GM10266 (cell line): ENCODE results near the gene TSBP1.

ENCODE experiments used
- DNase-seq: peaks from one replicate; pipeline ENCODE4 v3.0.0; 2012; ENCODE audit errors: extremely low spot score
- TF ChIP-seq, protein P1 (sequence below): IDR thresholded peaks from 2 replicates; pipeline ENCODE4 v1.5.1; 2012; ENCODE audit warnings: mild to moderate bottlenecking, low read depth; ENCODE audit not compliant: control insufficient read depth, insufficient read depth; ENCODE audit errors: missing control alignments

The TSBP1 gene

DNA sequence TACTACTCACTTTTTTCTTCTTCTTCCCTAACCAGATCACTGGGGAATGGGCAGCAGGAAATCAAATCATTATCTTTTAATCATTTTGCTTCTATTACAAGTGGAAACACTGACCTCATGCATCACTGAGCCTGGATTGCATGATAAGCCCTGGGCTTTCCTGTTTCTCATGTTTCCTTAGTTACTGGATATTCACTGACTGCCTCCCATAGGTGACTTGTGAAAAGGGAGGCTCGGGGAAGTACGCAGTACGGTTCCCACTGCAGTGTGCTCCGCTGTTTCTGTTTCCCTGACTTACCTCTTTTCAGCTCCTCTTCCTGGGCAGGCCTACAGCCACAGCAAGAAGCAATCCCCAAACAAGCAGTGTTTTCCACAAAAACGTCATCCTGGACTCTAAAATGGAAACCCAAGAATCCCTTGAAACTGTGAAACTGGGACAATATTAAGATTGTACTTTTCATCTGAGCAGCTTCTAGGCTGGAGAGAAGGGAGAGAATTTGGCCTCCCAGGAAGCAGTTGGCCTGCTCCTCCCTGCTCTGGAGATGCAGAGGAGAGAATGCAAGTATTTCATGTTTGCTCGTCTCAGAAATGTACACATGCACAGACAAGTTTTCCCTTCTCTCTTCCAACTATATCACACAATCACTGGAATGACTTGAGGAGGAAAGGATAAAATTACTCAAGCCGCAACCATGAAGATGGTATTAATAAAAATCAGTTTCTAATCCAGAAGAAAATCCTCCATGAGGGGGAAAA, 22.1 kb upstream of the TSBP1 start:
- TF ChIP-seq, protein P1, sequence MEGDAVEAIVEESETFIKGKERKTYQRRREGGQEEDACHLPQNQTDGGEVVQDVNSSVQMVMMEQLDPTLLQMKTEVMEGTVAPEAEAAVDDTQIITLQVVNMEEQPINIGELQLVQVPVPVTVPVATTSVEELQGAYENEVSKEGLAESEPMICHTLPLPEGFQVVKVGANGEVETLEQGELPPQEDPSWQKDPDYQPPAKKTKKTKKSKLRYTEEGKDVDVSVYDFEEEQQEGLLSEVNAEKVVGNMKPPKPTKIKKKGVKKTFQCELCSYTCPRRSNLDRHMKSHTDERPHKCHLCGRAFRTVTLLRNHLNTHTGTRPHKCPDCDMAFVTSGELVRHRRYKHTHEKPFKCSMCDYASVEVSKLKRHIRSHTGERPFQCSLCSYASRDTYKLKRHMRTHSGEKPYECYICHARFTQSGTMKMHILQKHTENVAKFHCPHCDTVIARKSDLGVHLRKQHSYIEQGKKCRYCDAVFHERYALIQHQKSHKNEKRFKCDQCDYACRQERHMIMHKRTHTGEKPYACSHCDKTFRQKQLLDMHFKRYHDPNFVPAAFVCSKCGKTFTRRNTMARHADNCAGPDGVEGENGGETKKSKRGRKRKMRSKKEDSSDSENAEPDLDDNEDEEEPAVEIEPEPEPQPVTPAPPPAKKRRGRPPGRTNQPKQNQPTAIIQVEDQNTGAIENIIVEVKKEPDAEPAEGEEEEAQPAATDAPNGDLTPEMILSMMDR = no peak
- DNase-seq = no peak

DNA sequence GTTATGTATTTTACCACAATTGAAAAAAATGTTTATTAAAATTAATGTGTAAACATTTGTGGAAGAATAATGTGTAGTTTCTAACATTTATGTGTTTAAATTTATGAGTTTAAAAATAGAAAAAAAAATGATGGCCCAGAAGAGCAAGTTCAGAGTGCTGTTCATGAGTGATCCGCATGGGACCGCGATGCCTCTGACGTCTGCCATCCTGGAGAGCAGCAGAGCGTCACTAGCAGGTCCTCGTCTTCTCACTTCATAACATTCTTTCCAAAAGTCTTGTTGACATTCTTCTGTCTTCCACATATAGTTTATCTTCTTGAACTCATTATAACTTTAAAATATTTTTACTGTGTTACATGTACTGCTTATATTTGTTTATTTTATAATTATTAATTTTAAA, 19.8 kb upstream of the TSBP1 start:
- TF ChIP-seq, protein P1 = no peak
- no peak for DNase-seq

DNA sequence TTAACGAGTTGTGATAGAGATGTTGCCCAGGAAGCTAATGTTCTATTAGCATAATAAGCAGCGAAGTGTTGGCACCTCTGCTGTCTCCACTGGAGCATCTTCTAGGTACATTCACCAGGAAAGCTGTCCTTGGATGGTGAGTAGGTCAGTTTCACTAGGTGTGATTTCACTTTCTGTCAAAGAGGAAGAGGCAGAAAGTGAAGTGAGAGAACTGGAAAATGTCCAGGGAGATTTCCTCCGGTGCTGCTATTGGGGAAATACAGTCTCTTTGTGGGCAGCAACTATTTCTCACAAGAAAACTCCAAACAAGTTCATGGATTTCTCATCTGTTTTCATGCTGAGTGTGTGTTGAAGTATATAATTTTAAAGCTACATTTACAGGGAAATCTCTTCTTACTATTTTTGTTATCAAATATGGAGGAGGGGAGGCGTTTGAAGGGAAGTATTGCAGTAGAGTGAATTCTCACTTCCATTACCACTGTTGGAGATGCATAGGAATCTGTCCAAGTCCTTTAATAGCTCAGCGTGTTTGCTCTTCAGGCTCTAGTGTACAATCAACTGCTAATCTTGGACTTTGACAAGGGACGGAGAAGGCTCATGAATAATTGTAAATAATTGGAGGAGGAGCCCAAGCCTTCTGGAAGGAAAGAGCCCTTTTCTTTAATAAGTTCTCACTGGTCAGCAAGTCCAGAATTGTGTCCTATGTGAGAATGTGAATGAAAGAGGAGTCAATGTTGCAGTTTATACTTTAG, 16.1 kb upstream of the TSBP1 start:
- DNase-seq = peak; percentile 28
- TF ChIP-seq, protein P1 = no peak

DNA sequence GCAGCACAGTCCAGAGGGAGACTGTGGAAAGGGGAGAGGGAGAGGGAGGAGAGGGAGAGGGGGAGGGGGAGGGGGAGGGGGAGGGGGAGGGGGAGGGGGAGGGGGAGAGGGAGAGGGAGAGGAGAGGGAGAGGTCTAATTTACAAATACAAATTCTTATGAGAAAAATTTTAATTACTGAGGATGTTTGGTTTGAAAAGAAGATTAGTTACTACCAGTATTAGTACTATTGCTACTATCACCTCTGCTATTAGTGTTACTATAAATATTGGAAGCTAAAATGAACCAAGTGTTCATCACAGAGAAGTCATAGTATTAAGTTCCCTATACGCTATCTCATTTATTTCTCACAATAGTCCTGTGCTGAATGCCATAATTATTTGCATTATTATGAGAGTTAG, 14.3 kb upstream of the TSBP1 start:
- no peak for DNase-seq
- TF ChIP-seq, protein P1 = no peak

DNA sequence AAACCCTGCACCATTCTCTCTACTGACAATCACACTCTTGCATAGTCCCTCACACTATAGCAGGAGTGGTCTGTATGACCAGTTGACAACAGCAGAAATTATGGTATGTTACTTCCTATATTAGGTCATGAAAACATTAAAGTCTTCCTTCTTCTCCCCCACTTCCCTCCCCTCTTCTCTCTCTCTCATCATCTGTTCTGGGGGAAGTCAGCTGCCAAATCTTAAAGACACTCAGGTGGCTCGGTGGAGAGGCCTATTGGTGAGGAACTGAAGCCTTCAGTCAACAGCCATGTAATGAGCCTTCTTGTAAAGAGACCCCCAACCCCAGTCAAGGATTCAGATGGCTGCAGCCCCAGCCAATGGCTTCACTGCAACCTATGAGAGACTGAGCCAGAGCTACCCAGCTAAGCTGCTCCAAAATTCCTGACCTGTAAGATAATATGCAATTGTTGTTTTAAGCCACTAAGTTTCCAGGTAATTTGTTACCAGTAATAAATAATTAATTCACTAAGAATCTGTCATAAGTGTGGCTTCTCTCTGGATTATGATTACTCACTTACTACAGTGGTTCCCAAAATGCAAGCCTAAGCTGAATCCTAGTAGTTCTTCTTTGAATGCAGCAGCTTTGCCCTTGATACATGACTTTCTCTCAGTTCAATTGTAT, 11.2 kb upstream of the TSBP1 start:
- TF ChIP-seq, protein P1 = no peak
- no peak for DNase-seq

DNA sequence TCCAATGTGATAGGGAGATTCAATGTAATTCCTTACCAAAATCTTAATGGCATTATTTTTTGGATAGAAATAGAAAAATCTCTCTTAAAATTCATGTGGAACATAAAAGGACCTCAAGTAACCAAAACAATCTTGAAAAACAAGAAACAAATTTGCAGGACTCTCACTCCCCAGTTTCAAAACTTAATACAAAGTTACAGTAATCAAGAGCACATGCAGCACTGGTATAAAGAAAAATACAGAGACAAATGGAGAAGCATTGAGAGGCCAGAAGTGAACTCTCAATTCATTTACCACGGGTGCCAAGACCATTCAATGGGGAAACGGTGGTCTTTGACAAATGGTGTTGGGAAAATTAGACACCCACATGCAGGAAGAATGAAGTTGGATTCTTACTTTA, 7.8 kb upstream of the TSBP1 start:
- no peak for DNase-seq
- TF ChIP-seq, protein P1 = no peak
